ENCODE results near the gene SH2D1B.

The SH2D1B gene

GRCh38 chr1:162400790-162401355 lies 11.1 kb downstream of the SH2D1B start:
- POLR2A ChIA-PET = no interaction called here
- CTCF ChIA-PET = interaction anchor here (1.0 to 2.0 kb wide), 3 partner anchors 9 to 345 kb away, joined by 4 read pairs; no protein-coding TSS in a partner anchor
- DNase-seq (ENCODE audit: low read depth, low spot score) = no peak
- no peak overlapping the region for H3K4me3 ChIP-seq (ENCODE audit: low read depth, low read length)
- TF ChIP-seq, protein P1, sequence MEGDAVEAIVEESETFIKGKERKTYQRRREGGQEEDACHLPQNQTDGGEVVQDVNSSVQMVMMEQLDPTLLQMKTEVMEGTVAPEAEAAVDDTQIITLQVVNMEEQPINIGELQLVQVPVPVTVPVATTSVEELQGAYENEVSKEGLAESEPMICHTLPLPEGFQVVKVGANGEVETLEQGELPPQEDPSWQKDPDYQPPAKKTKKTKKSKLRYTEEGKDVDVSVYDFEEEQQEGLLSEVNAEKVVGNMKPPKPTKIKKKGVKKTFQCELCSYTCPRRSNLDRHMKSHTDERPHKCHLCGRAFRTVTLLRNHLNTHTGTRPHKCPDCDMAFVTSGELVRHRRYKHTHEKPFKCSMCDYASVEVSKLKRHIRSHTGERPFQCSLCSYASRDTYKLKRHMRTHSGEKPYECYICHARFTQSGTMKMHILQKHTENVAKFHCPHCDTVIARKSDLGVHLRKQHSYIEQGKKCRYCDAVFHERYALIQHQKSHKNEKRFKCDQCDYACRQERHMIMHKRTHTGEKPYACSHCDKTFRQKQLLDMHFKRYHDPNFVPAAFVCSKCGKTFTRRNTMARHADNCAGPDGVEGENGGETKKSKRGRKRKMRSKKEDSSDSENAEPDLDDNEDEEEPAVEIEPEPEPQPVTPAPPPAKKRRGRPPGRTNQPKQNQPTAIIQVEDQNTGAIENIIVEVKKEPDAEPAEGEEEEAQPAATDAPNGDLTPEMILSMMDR (IDR thresholded peaks at IDR 0.05; ENCODE audit: insufficient read depth, low read length, missing control alignments) = no peak

GRCh38 chr1:162398999-162399580 lies 12.8 kb downstream of the SH2D1B start:
- TF ChIP-seq, protein P1 (IDR thresholded peaks at IDR 0.05; ENCODE audit: insufficient read depth, low read length, missing control alignments) = no peak
- POLR2A ChIA-PET = no interaction called here

DNA sequence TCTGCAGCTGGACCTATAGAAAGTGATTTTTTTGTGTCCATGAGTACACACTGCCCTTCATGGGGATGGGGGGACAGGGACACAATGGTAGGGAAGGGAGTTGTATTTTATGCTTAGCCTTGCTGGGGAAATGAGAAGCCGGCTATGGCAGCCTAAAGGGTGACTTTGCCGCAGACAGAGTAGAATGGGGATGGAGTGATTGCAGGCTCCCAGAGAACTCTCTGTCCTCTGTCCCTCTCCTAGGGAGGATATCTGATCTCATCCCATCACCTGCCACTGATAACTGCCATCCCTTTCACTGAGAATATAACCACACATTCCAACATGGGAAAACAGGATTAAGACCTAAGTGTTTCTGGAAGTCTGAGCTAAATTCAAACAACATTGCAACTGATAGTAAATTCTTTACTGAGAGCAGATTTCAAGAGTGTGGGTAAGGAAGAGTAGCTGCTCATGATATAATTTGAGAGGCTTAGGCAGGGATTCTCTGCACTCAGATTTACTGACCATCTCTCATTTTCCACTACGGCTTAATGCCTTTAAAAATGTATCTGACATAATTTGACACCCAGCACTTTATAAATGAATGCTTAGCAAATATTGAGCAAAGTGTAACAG lies 13.9 kb downstream of the SH2D1B start:
- TF ChIP-seq, protein P1 (IDR thresholded peaks at IDR 0.05; ENCODE audit: insufficient read depth, low read length, missing control alignments) = no peak
- no peak for DNase-seq (ENCODE audit: low read depth, low spot score)
- H3K4me3 ChIP-seq (ENCODE audit: low read depth, low read length) = no peak overlapping the region
- ChIA-PET POLR2A (no interaction called here), CTCF (interaction anchor here (0.9 to 1.5 kb wide), 2 partner anchors 11 to 342 kb away, joined by 3 to 5 read pairs; no protein-coding TSS in a partner anchor)

More at GRCh38 chr1:162398999-162399580, 12.8 kb downstream of the SH2D1B start:
- no peak for DNase-seq (ENCODE audit: low read depth, low spot score)
- CTCF ChIA-PET = interaction anchor here (0.9 to 2.1 kb wide), 3 partner anchors 9 to 343 kb away, joined by 3 to 6 read pairs (median 5); no protein-coding TSS in a partner anchor
- no peak overlapping the region for H3K4me3 ChIP-seq (ENCODE audit: low read depth, low read length)

DNA sequence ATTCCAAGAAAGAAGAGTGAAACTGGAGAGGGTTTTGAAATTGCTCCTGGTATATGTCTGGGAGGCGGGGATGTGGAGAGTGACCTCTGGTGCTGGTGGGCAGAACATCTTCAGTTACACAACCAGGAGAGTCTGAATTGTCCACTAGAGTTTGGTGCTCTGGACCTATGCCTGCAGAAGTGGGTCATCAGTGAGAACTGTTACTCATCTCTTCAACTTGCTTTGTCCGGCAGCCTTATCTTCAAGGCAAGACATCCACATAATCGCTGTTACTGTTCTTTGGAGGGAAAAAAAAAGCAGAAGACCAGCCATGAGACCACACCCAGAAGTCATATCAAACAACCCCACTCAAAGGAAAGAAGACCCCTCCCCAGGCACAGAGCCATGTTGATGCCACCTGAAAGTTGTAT lies 14.9 kb downstream of the SH2D1B start:
- DNase-seq (ENCODE audit: low read depth, low spot score) = no peak
- ChIA-PET POLR2A (no interaction called here), CTCF (no interaction called here)
- H3K4me3 ChIP-seq (ENCODE audit: low read depth, low read length) = no peak overlapping the region
- TF ChIP-seq, protein P1 (IDR thresholded peaks at IDR 0.05; ENCODE audit: insufficient read depth, low read length, missing control alignments) = no peak

DNA sequence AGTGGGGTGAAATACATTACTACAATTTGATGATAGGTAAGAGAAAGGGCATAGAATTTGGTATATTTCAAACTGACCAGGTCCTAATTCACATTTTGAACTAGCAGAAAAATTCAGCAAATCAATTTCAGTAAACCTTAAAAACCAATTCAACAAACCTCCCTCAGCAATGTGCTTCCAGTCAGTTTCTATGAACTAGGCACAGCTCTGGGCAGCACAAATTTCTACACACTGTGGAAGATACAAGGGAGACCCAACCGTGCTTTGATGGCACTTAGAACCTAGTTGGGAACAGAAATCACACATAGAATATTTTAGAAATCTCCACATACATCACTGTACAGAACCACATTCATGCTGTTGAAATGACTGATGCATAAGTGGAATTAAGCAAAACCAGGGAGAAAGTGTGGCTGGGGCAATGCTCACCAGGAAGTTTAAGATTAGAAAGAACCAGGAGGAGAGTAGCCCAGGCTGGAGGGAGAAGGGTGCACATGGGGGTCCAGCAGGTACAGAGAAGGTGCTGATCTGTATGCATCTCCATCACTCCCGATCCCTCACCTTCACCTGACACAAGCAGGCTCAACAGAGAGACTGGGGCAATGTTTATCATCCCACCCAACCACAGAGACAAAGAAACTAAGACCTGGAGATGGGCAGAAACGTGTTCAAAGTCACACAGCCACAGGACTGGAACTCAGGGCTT lies 15.6 kb downstream of the SH2D1B start:
- POLR2A ChIA-PET = no interaction called here
- no peak for DNase-seq (ENCODE audit: low read depth, low spot score)
- TF ChIP-seq, protein P1 (IDR thresholded peaks at IDR 0.05; ENCODE audit: insufficient read depth, low read length, missing control alignments) = no peak
- CTCF ChIA-PET = interaction anchor here (1.8 kb wide), 1 partner anchor 340 kb away, joined by 5 read pairs; no protein-coding TSS in a partner anchor
- no peak overlapping the region for H3K4me3 ChIP-seq (ENCODE audit: low read depth, low read length)
